Osteoblast (primary cell): ENCODE data around the gene RHBDL1. TPM values are rescaled to one million over a fixed set of nuclear protein-coding genes. Genes with fewer than 3 reads are reported as not detected.

Source experiments
- DNase-seq: peaks from one replicate; pipeline ENCODE4 v3.0.0; 2011; ENCODE audit warnings: low spot score, mixed read lengths; ENCODE audit not compliant: insufficient read length; ENCODE audit errors: missing footprints
- H2AFZ ChIP-seq: 2 replicates; pipeline ENCODE4 v1.6.0; 2011; ENCODE audit warnings: mild to moderate bottlenecking, low read length
- H3K27ac ChIP-seq: 2 replicates; pipeline ENCODE4 v1.5.1; 2011; ENCODE audit warnings: mild to moderate bottlenecking, low read depth, low read length, moderate library complexity
- H3K27me3 ChIP-seq: 2 replicates; pipeline ENCODE4 v1.6.0; 2012; ENCODE audit warnings: mild to moderate bottlenecking, control low read depth, inconsistent platforms, low read length, moderate library complexity; ENCODE audit not compliant: insufficient read depth
- H3K36me3 ChIP-seq: 2 replicates; pipeline ENCODE4 v1.5.1; 2011; ENCODE audit warnings: mild to moderate bottlenecking, low read length, control low read depth, moderate library complexity; ENCODE audit not compliant: insufficient read depth
- H3K4me1 ChIP-seq: 2 replicates; pipeline ENCODE4 v1.5.1; 2011; ENCODE audit warnings: mild to moderate bottlenecking, low read length, control low read depth, moderate library complexity; ENCODE audit not compliant: insufficient read depth
- H3K4me2 ChIP-seq: 2 replicates; pipeline ENCODE4 v1.6.0; 2011; ENCODE audit warnings: mild to moderate bottlenecking, low read length; ENCODE audit not compliant: insufficient read depth
- H3K4me3 ChIP-seq: fragments of 200-600 bp; sonication (generic); 3 replicates; pipeline ENCODE4 v1.5.1; 2012; ENCODE audit warnings: mild to moderate bottlenecking, low read length, inconsistent platforms; ENCODE audit not compliant: insufficient read depth
- H3K79me2 ChIP-seq: 2 replicates; pipeline ENCODE4 v1.6.0; 2012; ENCODE audit warnings: mild to moderate bottlenecking, low read length, control low read depth, inconsistent platforms; ENCODE audit not compliant: insufficient read depth
- H3K9me3 ChIP-seq: 2 replicates; pipeline ENCODE4 v1.5.1; 2011; ENCODE audit warnings: low read depth, low read length, control low read depth
- H4K20me1 ChIP-seq: 2 replicates; pipeline ENCODE4 v1.6.0; 2012; ENCODE audit warnings: mild to moderate bottlenecking, low read length, control low read depth; ENCODE audit not compliant: insufficient read depth
- CTCF ChIP-seq: IDR thresholded peaks from 2 replicates; pipeline ENCODE4 v1.5.1; 2011; ENCODE audit warnings: mild to moderate bottlenecking, low read depth, low read length, moderate library complexity; ENCODE audit errors: extremely low read depth
- total RNA-seq: library from RNA; depleted of rRNA; stranded (reverse); fragments of >200 nt; gene quantifications from 2 replicates; pipeline ENCODE4 v1.2.3, GENCODE V29; 2012

Gene RHBDL1
- total RNA-seq, 1 donor, result 1.1 TPM

GRCh38 chr16:645852-646678 lies 29.4 kb upstream of the RHBDL1 start:
- peaks cover 28% of the 10 kb centered on the region for H3K4me1 ChIP-seq
- H4K20me1 ChIP-seq, result peaks cover 7% of the 10 kb centered on the region
- H3K27ac ChIP-seq, result no peak overlapping the region
- H3K36me3 ChIP-seq, result no peaks in the 10 kb centered on the region
- H3K4me2 ChIP-seq, result no peak overlapping the region
- H3K27me3 ChIP-seq, result no peaks in the 10 kb centered on the region
- no peaks in the 10 kb centered on the region for H3K9me3 ChIP-seq
- no peak for TF ChIP-seq CTCF
- no peak for DNase-seq
- peaks cover 45% of the 10 kb centered on the region for H3K79me2 ChIP-seq
- H3K4me3 ChIP-seq, result no peak overlapping the region
- H2AFZ ChIP-seq, result no peak overlapping the region

- Histone ChIP-seq H3K27ac (no peak overlapping the region), H3K79me2 (peaks cover 45% of the 10 kb centered on the region), H3K9me3 (no peaks in the 10 kb centered on the region), H2AFZ (no peak overlapping the region), H3K4me1 (peaks cover 28% of the 10 kb centered on the region), H4K20me1 (peaks cover 7% of the 10 kb centered on the region), H3K4me3 (no peak overlapping the region), H3K27me3 (no peaks in the 10 kb centered on the region), H3K4me2 (no peak overlapping the region), H3K36me3 (no peaks in the 10 kb centered on the region)
- TF ChIP-seq CTCF, result no peak
- DNase-seq, result no peak
These were observed 28.7 kb upstream of the RHBDL1 start for GRCh38 chr16:646679-647172.

- H4K20me1 ChIP-seq, result peaks cover 7% of the 10 kb centered on the region
- TF ChIP-seq CTCF, result no peak
- H3K9me3 ChIP-seq, result no peaks in the 10 kb centered on the region
- H3K27ac ChIP-seq, result no peak overlapping the region
- no peak overlapping the region for H2AFZ ChIP-seq
- peaks cover 45% of the 10 kb centered on the region for H3K79me2 ChIP-seq
- no peak for DNase-seq
- no peaks in the 10 kb centered on the region for H3K27me3 ChIP-seq
- peak overlapping the region; percentile 96 for H3K4me2 ChIP-seq
- peak overlapping the region; percentile 80 for H3K4me3 ChIP-seq
- H3K36me3 ChIP-seq, result no peaks in the 10 kb centered on the region
- peaks cover 28% of the 10 kb centered on the region for H3K4me1 ChIP-seq
These were observed 28.1 kb upstream of the RHBDL1 start for GRCh38 chr16:647173-647902.
